HEK293 (cell line): Measurements from ENCODE around the gene STK24.

ENCODE experiments used
- GLIS2 ChIP-seq: fragments of 450-650 bp; formaldehyde crosslinking; IDR thresholded peaks from 2 replicates; pipeline ENCODE4 v1.5.1; 2016; ENCODE audit warnings: missing biosample characterization, missing genetic modification characterization
- OVOL3 ChIP-seq: fragments of 450-650 bp; formaldehyde crosslinking; IDR thresholded peaks from 2 replicates; pipeline ENCODE4 v1.5.1; 2016; ENCODE audit warnings: missing biosample characterization, missing genetic modification characterization
- YY1 ChIP-seq: fragments of 450-650 bp; formaldehyde crosslinking; IDR thresholded peaks from 2 replicates; pipeline ENCODE4 v1.5.1; 2018; ENCODE audit warnings: missing biosample characterization, missing genetic modification characterization
- ZFP3 ChIP-seq: fragments of 450-650 bp; formaldehyde crosslinking; IDR thresholded peaks from 2 replicates; pipeline ENCODE4 v1.5.1; 2016; ENCODE audit warnings: low read depth, missing biosample characterization, missing genetic modification characterization
- ZFP41 ChIP-seq: fragments of 450-650 bp; formaldehyde crosslinking; IDR thresholded peaks from 2 replicates; pipeline ENCODE4 v1.5.1; 2016; ENCODE audit warnings: missing biosample characterization, missing genetic modification characterization, borderline replicate concordance
- ZNF10 ChIP-seq: fragments of 450-650 bp; formaldehyde crosslinking; IDR thresholded peaks from 2 replicates; pipeline ENCODE4 v1.5.1; 2017; ENCODE audit warnings: missing biosample characterization, missing genetic modification characterization
- ZNF423 ChIP-seq: fragments of 450-650 bp; formaldehyde crosslinking; IDR thresholded peaks from 2 replicates; pipeline ENCODE4 v1.5.1; 2016; ENCODE audit warnings: missing biosample characterization, missing genetic modification characterization
- ZNF768 ChIP-seq: fragments of 450-650 bp; formaldehyde crosslinking; IDR thresholded peaks from 2 replicates; pipeline ENCODE4 v1.5.1; 2018; ENCODE audit warnings: missing biosample characterization, mild to moderate bottlenecking, missing genetic modification characterization
- ZNF776 ChIP-seq: fragments of 450-650 bp; formaldehyde crosslinking; IDR thresholded peaks from 2 replicates; pipeline ENCODE4 v1.5.0; 2017; ENCODE audit warnings: missing biosample characterization, missing genetic modification characterization, borderline replicate concordance
- ZSCAN23 ChIP-seq: fragments of 450-650 bp; formaldehyde crosslinking; IDR thresholded peaks from 2 replicates; pipeline ENCODE4 v1.5.1; 2016; ENCODE audit warnings: missing biosample characterization, missing genetic modification characterization
- TF ChIP-seq, protein P1 (sequence below): fragments of 450-650 bp; formaldehyde crosslinking; IDR thresholded peaks from 2 replicates; pipeline ENCODE4 v1.5.1; 2016; ENCODE audit warnings: missing biosample characterization, missing genetic modification characterization
- TF ChIP-seq, protein P2 (sequence below): fragments of 450-650 bp; formaldehyde crosslinking; IDR thresholded peaks from 2 replicates; pipeline ENCODE4 v1.5.1; 2016; ENCODE audit warnings: missing biosample characterization, missing genetic modification characterization, low read depth
- TF ChIP-seq, protein P3 (sequence below): fragments of 450-650 bp; formaldehyde crosslinking; IDR thresholded peaks from 2 replicates; pipeline ENCODE4 v1.5.1; 2016; ENCODE audit warnings: missing biosample characterization, missing genetic modification characterization, borderline replicate concordance
- TF ChIP-seq, protein P4 (sequence below): sonication (generic); formaldehyde crosslinking; IDR thresholded peaks from 2 replicates; pipeline ENCODE4 v1.8.1; 2022; ENCODE audit warnings: mild to moderate bottlenecking, moderate library complexity, missing genetic modification reagents

- TF ChIP-seq ZNF423 (tag by site-specific recombination): no peak
- TF ChIP-seq ZNF10 (tag by site-specific recombination): no peak
- TF ChIP-seq, protein P1, sequence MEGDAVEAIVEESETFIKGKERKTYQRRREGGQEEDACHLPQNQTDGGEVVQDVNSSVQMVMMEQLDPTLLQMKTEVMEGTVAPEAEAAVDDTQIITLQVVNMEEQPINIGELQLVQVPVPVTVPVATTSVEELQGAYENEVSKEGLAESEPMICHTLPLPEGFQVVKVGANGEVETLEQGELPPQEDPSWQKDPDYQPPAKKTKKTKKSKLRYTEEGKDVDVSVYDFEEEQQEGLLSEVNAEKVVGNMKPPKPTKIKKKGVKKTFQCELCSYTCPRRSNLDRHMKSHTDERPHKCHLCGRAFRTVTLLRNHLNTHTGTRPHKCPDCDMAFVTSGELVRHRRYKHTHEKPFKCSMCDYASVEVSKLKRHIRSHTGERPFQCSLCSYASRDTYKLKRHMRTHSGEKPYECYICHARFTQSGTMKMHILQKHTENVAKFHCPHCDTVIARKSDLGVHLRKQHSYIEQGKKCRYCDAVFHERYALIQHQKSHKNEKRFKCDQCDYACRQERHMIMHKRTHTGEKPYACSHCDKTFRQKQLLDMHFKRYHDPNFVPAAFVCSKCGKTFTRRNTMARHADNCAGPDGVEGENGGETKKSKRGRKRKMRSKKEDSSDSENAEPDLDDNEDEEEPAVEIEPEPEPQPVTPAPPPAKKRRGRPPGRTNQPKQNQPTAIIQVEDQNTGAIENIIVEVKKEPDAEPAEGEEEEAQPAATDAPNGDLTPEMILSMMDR (tag by site-specific recombination): no peak
- no peak for TF ChIP-seq ZFP41
- no peak for TF ChIP-seq ZNF776 (tag by site-specific recombination)
- no peak for TF ChIP-seq GLIS2 (tag by site-specific recombination)
- TF ChIP-seq, protein P2, sequence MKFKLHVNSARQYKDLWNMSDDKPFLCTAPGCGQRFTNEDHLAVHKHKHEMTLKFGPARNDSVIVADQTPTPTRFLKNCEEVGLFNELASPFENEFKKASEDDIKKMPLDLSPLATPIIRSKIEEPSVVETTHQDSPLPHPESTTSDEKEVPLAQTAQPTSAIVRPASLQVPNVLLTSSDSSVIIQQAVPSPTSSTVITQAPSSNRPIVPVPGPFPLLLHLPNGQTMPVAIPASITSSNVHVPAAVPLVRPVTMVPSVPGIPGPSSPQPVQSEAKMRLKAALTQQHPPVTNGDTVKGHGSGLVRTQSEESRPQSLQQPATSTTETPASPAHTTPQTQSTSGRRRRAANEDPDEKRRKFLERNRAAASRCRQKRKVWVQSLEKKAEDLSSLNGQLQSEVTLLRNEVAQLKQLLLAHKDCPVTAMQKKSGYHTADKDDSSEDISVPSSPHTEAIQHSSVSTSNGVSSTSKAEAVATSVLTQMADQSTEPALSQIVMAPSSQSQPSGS (tag by site-specific recombination): no peak
- TF ChIP-seq, protein P3, sequence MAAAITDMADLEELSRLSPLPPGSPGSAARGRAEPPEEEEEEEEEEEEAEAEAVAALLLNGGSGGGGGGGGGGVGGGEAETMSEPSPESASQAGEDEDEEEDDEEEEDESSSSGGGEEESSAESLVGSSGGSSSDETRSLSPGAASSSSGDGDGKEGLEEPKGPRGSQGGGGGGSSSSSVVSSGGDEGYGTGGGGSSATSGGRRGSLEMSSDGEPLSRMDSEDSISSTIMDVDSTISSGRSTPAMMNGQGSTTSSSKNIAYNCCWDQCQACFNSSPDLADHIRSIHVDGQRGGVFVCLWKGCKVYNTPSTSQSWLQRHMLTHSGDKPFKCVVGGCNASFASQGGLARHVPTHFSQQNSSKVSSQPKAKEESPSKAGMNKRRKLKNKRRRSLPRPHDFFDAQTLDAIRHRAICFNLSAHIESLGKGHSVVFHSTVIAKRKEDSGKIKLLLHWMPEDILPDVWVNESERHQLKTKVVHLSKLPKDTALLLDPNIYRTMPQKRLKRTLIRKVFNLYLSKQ (tag by site-specific recombination): no peak
- TF ChIP-seq ZFP3 (tag by site-specific recombination): no peak
- no peak for TF ChIP-seq ZSCAN23
- TF ChIP-seq YY1: no peak
- TF ChIP-seq, protein P4, sequence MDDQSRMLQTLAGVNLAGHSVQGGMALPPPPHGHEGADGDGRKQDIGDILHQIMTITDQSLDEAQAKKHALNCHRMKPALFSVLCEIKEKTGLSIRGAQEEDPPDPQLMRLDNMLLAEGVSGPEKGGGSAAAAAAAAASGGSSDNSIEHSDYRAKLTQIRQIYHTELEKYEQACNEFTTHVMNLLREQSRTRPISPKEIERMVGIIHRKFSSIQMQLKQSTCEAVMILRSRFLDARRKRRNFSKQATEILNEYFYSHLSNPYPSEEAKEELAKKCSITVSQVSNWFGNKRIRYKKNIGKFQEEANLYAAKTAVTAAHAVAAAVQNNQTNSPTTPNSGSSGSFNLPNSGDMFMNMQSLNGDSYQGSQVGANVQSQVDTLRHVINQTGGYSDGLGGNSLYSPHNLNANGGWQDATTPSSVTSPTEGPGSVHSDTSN (CRISPR knock-in tag): no peak
- TF ChIP-seq OVOL3 (tag by site-specific recombination): no peak
- no peak for TF ChIP-seq ZNF768 (tag by site-specific recombination)
These were observed 128.3 kb downstream of the STK24 start for GRCh38 chr13:98448642-98448928.
